ENCODE data around the gene RNPEPL1. TPM values are rescaled to one million over a fixed set of nuclear protein-coding genes. Genes with fewer than 3 reads are reported as not detected.

Gene RNPEPL1, protein sequence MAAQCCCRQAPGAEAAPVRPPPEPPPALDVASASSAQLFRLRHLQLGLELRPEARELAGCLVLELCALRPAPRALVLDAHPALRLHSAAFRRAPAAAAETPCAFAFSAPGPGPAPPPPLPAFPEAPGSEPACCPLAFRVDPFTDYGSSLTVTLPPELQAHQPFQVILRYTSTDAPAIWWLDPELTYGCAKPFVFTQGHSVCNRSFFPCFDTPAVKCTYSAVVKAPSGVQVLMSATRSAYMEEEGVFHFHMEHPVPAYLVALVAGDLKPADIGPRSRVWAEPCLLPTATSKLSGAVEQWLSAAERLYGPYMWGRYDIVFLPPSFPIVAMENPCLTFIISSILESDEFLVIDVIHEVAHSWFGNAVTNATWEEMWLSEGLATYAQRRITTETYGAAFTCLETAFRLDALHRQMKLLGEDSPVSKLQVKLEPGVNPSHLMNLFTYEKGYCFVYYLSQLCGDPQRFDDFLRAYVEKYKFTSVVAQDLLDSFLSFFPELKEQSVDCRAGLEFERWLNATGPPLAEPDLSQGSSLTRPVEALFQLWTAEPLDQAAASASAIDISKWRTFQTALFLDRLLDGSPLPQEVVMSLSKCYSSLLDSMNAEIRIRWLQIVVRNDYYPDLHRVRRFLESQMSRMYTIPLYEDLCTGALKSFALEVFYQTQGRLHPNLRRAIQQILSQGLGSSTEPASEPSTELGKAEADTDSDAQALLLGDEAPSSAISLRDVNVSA
- 2.6 and 10.4 TPM in 2 replicates for total RNA-seq (ENCODE audit: low replicate concordance)

DNA sequence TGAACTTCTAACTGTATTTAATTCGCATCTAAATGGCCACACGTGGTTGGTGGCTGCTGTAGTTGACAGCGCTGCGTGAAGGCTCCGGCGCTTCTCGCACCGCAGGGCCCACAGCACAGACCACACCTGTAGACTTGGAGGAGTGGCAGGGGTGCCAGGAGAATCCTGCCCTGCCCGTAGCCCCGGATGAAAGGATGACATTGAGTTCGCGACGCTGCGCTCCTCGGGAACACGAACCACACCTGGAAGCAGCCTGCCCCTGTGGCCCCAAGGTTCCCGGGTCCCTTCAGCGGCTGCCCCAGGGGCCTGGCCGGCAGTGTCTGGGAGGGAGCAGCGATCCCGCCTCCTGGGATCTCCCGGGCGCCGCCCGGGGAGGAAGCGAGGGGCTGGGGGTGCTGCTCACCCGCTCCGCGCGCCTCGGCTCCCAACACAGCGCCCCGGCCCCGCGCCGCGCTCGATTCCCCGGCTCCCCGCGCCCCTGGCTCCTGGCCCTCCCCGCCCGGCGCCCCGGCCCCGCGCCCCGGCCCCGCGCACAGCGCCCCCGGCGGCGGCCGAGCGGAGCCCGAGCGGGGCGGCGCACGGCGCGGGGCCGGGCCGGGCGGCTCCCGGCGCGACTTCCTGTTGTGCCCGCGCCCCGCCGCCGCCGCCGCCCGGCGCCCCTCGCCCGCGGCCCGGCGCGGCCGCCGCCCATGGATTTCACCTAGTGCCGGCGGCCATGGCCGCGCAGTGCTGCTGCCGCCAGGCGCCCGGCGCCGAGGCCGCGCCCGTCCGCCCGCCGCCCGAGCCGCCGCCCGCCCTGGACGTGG lies at the start of gene RNPEPL1:
Gene RNPEPL1, plus strand, starts transcription at position 613 of the 806 bp plus-strand sequence. Its CDS starts 103 bp downstream, at position 716.

DNA sequence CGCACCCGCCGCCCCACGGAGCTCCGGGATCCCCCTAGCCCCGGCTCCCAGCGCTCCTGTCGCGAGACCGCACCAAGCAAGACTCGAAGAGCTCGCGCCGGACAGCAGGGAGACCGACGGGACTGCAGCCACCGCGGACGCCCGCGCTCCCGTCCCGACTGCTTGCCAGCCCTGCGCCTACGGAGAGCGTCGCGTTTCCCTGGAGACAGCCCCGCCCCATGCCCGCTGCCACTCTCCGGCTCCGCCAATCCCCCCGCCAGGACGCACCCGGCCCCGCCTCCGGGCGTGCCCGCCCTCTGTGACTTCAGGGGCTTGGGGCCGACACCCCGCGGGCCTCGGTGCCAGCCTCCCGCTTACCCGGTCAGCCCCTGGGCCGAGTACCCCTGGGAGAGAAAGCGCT lies 10.5 kb upstream of the RNPEPL1 start, which contains the start of gene ANKMY1:
Gene ANKMY1, minus strand, starts transcription at position 181 of the 400 bp plus-strand sequence. CDS start 653 bp downstream, outside the sequence.

DNA sequence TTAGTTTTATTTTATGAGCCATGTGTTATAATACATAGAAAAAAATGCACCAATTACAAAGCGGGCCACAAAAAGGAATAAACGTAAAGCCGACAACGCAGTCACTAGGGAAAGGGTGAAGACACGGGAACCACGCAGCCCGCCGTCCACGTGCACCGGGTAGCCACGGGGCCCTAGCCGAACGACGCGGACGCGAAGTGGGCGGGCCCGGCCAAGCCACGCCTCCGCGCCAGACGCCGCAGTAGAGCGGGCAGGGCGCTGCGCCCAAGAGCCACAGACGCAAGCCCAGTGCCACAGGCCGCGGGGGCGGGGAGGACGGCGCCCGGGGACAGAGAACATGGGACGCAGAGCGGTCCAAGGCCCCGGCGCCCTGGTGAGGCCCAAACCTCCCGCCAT lies 8.2 kb upstream of the RNPEPL1 start, which contains the start of gene DUSP28:
Gene DUSP28, plus strand, starts transcription at position 274 of the 396 bp plus-strand sequence. CDS start 328 bp downstream, outside the sequence.

DNA sequence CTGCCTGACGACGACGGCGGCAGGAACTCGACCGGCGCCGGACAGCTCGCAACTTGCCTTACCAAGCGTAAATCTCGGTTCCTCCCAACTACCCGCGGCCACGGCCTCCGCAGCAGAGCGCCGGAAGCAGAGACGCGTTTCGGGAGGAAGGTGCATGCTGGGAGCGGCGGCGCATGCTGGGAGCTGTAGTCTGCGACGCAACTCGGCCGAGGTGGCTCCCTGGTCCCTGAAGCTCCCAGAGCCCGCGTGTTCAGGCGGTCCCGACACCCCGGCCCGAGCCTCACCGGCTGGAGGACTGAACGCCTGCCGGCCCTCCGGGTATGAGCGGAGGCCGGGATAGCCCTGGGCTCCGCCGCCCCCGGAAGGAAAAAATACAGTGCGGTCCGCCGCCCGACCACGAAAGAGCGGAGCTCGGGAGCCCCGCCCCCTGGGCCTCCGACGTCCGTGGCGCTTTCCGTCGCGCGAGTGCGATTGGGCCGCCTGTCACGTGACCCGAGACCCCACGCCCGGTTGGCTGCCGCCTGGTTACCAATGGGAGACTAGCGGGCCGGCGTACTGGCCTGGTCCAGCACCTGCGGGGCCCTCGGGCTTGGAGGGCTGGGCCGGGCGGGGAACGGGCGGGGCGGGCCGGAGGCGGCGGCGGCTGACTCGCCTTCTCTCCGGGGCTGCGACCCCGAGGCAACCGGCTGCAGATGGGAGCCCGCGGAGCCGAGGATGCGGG lies 18.1 kb downstream of the RNPEPL1 start, which contains the start of gene CAPN10:
Gene CAPN10, plus strand, starts transcription at position 537 of the 721 bp plus-strand sequence. Its CDS starts 178 bp downstream, at position 715.

DNA sequence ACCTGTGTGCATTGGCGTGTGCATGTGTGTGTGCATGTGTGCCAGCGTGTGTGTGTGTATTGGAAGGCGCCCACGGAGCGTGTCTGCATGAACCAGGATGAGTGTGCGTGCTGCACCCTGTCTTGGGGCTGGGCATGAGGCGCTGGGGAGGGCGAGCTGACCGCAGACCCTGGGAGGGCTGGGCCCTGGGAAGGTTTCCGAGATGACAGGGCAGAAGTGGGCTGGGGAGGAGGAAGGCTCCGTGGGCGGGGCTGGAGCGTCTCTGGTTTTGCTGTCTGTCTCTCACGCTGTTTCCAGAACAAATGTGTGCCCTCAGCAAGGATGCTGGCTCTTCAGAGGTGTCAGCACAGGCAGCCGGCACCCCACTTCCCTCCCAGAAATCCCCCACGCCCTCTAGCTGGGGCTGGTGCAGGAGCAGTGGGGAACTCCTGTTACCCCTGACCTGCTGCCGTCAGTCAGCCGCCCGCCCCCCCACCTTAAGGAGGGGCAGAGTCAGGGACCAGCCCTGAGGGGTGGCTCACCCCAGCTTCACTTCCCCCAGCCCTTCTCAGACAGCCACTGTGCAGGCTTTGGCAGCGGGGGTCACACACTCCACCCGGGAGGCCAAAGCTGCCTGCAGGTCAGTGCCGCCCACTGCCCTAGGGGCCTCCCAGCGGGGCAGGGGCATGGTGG lies 56.8 kb downstream of the RNPEPL1 start, which contains the start of gene GPR35:
Gene GPR35, plus strand, starts transcription at position 531 of the 672 bp plus-strand sequence. CDS start 4,473 bp downstream, outside the sequence.

Other genes starting within 250 kb of the RNPEPL1 start
- 40.2 and 47.5 TPM in 2 replicates for gene GPC1, start 132.8 kb upstream of the RNPEPL1 start, total RNA-seq (ENCODE audit: low replicate concordance)
- gene ANKMY1, start 10.5 kb upstream of the RNPEPL1 start, total RNA-seq (ENCODE audit: low replicate concordance), result 5.0 and 7.5 TPM in 2 replicates
- 0.23 and 2.6 TPM in 2 replicates for gene DUSP28, start 8.1 kb upstream of the RNPEPL1 start, total RNA-seq (ENCODE audit: low replicate concordance)
- 14.9 and 18.6 TPM in 2 replicates for gene CAPN10, start 18.2 kb downstream of the RNPEPL1 start, total RNA-seq (ENCODE audit: low replicate concordance)
- 0.23 and 0.30 TPM in 2 replicates for gene GPR35, start 57.0 kb downstream of the RNPEPL1 start, total RNA-seq (ENCODE audit: low replicate concordance)
- not detected in 2 replicates for gene AQP12B, start 114.4 kb downstream of the RNPEPL1 start, total RNA-seq (ENCODE audit: low replicate concordance)
- not detected in 2 replicates for gene AQP12A, start 123.4 kb downstream of the RNPEPL1 start, total RNA-seq (ENCODE audit: low replicate concordance)

All from smooth muscle cell of the coronary artery (primary cell).